ENCODE data around the gene KLF18.

DNA sequence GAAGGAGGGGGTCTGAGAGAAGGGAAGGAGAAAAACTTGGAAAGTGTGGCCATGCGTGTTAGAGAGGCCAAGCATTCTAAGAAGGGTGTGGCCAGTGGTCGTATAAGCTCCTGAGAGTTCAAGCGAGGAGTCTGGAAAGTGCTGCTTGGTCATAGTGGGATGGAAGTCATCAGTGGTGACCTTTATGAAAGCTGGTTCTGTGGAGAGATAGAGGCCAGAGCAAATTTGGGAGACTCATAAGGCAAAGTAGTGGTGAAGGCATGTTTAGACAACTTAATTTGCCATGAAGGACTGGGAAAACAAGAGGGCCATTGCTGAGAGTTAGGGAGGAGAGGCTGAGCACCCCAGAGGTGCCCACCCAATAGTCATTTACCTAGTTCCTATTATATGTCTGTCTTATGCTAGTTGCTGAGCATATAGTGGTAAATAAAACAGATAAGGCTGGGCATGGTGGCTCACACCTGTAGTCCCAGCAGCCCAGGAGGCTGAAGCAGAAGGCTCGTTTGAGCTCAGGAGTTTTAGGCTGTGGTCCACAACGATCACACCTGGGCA, 21.0 kb downstream of the KLF18 start:
- TF ChIP-seq ELF4 (IDR thresholded peaks at IDR 0.05), result no peak
- TF ChIP-seq SUZ12 (IDR thresholded peaks at IDR 0.05), result no peak
- TF ChIP-seq TARDBP (IDR thresholded peaks at IDR 0.05), result no peak
- TF ChIP-seq FOXM1 (IDR thresholded peaks at IDR 0.05; ENCODE audit: borderline replicate concordance), result no peak
- TF ChIP-seq CTBP1 (IDR thresholded peaks at IDR 0.05; ENCODE audit: borderline replicate concordance), result no peak
- no peak for TF ChIP-seq ARNT (IDR thresholded peaks at IDR 0.05)
- no peak for TF ChIP-seq SP1 (IDR thresholded peaks at IDR 0.05)
- no peak for TF ChIP-seq FOXK2 (IDR thresholded peaks at IDR 0.05)
- no peak for TF ChIP-seq NFRKB (IDR thresholded peaks at IDR 0.05)
- TF ChIP-seq FOXA1 (IDR thresholded peaks at IDR 0.05), result no peak
